OCI-LY7 (cell line): ENCODE measurements around the gene SMIM35. TPM values are rescaled to one million over a fixed set of nuclear protein-coding genes. Genes with fewer than 3 reads are reported as not detected.

ENCODE experiments used
- BruUV-seq: library from RNA; stranded (reverse); fragments of 400-500 nt; replicated peaks from 2 replicates; lab custom pipeline; 2021; lab: Mats Ljungman, UMichigan
- CTCF ChIA-PET: fragments of 300-600 bp; sonication (Branson Sonifier 250); formaldehyde crosslinking; loops from one replicate; lab custom pipeline; 2022; ENCODE audit warnings: antibody characterized with exemption; ENCODE audit not compliant: unreplicated experiment; lab: Charles Lee
- POLR2A ChIA-PET: fragments of 300-600 bp; sonication (Branson Sonifier 250); formaldehyde crosslinking; loops from one replicate; lab custom pipeline; 2022; ENCODE audit warnings: antibody characterized with exemption; lab: Charles Lee
- DNase-seq: peaks from one replicate; pipeline ENCODE4 v3.0.0-alpha.2; 2015; ENCODE audit warnings: low spot score
- H2AFZ ChIP-seq: fragments of 200-600 bp; sonication (generic), shearing (Covaris generic); 2 replicates; pipeline ENCODE4 v1.6.1; 2014; ENCODE audit warnings: mild to moderate bottlenecking, antibody characterized with exemption, low read length, moderate library complexity
- H3K27ac ChIP-seq: fragments of 200-600 bp; sonication (generic); 2 replicates; pipeline ENCODE4 v1.5.1; 2014; ENCODE audit warnings: mixed run types, low read depth, mild to moderate bottlenecking, moderate library complexity, low read length, inconsistent platforms; ENCODE audit not compliant: poor library complexity, severe bottlenecking
- H3K36me3 ChIP-seq: fragments of 200-600 bp; sonication (generic); 2 replicates; pipeline ENCODE4 v1.6.1; 2014; ENCODE audit warnings: mild to moderate bottlenecking, antibody characterized with exemption, low read length, moderate library complexity, mixed read lengths; ENCODE audit not compliant: insufficient read depth
- H3K4me1 ChIP-seq: fragments of 200-600 bp; sonication (generic); 2 replicates; pipeline ENCODE4 v1.5.1; 2014; ENCODE audit warnings: mild to moderate bottlenecking, low read length; ENCODE audit not compliant: insufficient read depth, poor library complexity, severe bottlenecking
- H3K4me2 ChIP-seq: fragments of 200-600 bp; sonication (generic); 2 replicates; pipeline ENCODE4 v1.6.1; 2014; ENCODE audit warnings: mild to moderate bottlenecking, low read length
- H3K4me3 ChIP-seq: fragments of 200-600 bp; sonication (generic); 2 replicates; pipeline ENCODE4 v1.5.1; 2014; ENCODE audit warnings: mild to moderate bottlenecking, low read depth, low read length; ENCODE audit not compliant: poor library complexity, severe bottlenecking
- H3K79me2 ChIP-seq: fragments of 200-600 bp; sonication (generic); 2 replicates; pipeline ENCODE4 v1.6.1; 2016; ENCODE audit warnings: low read depth, mild to moderate bottlenecking, low read length, moderate library complexity, mixed read lengths; ENCODE audit not compliant: insufficient read depth
- H3K9me2 ChIP-seq: fragments of 200-600 bp; sonication (generic); 2 replicates; pipeline ENCODE4 v1.6.1; 2016; ENCODE audit warnings: mild to moderate bottlenecking, low read length, mixed read lengths; ENCODE audit not compliant: insufficient read depth
- H3K9me3 ChIP-seq: fragments of 200-600 bp; sonication (generic); 2 replicates; pipeline ENCODE4 v1.6.1; 2014; ENCODE audit warnings: mild to moderate bottlenecking, mixed run types, low read length, mixed read lengths
- H4K20me1 ChIP-seq: fragments of 200-600 bp; sonication (generic); 2 replicates; pipeline ENCODE4 v1.6.1; 2014; ENCODE audit warnings: mild to moderate bottlenecking, antibody characterized with exemption, low read length, moderate library complexity, mixed read lengths; ENCODE audit not compliant: insufficient read depth
- EZH2phosphoT487 ChIP-seq: fragments of 200-600 bp; sonication (generic); IDR thresholded peaks from 2 replicates; pipeline ENCODE4 v1.6.1; 2018; ENCODE audit warnings: low read depth, borderline replicate concordance, mild to moderate bottlenecking, mixed run types, antibody characterized with exemption, low read length, moderate library complexity, mixed read lengths
- intact Hi-C: fragments of 100-400 bp; cut with micrococcal nuclease; formaldehyde crosslinking; loops from one replicate; pipeline ENCODE4 v1.10.0; 2022; ENCODE audit not compliant: unreplicated experiment
- total RNA-seq, 2 experiments: library from RNA; depleted of rRNA in 1 of 2; stranded (reverse); fragments of >200 nt in 1 of 2; shearing (Covaris generic) in 1 of 2; gene quantifications; 2 replicates each; pipeline ENCODE4 v1.2.3, GENCODE V29; 2014 to 2022
- TF ChIP-seq, protein P1 (sequence below): fragments of 200-600 bp; sonication (generic); conservative IDR thresholded peaks from 2 replicates; pipeline ENCODE4 v1.5.1; 2014; ENCODE audit warnings: mild to moderate bottlenecking, antibody characterized with exemption, low read length, moderate library complexity, mixed read lengths

The SMIM35 gene
- total RNA-seq, 2 experiments from 2014 or later = 0.06 to 0.67 TPM

DNA sequence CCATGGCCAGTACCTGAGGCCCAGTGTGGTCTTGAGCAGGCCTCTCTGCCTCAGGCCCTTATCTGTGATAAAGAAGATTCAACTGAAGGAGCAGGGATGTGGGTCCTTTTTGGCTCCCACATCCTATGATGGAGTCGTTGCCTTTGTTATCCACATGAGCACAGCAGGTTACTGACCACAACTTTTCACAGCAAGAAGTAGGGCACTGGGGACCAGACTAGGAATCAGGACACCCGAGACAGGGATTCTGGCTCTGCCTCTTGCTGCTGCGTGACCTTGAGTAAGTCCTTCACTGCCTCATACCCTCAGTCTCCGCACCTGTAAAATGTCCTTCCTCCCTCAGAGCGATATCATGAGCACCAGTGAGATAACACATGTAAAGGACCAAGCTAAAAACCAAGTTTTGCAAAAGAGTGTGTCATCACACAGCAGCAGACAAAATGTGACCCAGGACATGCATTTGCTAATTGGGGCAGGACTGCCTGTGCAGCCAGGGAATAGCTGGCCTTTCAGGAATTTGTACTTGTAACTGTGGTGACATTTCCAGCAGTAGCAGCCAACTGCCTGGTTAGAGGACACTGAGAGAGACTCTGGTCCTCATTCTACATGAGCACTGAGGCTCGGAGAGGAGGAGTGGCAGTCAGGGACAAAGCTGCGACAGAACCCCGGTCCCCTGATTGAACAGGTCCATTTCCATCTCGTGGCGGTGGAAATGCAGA lies 13.2 kb upstream of the SMIM35 start:
- ChIA-PET CTCF (interaction anchor here (0.6 kb wide), 1 partner anchor 585 kb away, joined by 3 read pairs; no protein-coding TSS in a partner anchor), POLR2A (no interaction called here)
- Histone ChIP-seq H2AFZ (no peak overlapping the region), H4K20me1 (no peaks in the 10 kb centered on the region), H3K4me1 (no peaks in the 10 kb centered on the region), H3K4me2 (no peak overlapping the region), H3K79me2 (no peaks in the 10 kb centered on the region), H3K4me3 (no peak overlapping the region), H3K27ac (no peak overlapping the region), H3K36me3 (no peaks in the 10 kb centered on the region), H3K9me2 (no peaks in the 10 kb centered on the region), H3K9me3 (no peaks in the 10 kb centered on the region)
- DNase-seq = no peak
- TF ChIP-seq, protein P1, sequence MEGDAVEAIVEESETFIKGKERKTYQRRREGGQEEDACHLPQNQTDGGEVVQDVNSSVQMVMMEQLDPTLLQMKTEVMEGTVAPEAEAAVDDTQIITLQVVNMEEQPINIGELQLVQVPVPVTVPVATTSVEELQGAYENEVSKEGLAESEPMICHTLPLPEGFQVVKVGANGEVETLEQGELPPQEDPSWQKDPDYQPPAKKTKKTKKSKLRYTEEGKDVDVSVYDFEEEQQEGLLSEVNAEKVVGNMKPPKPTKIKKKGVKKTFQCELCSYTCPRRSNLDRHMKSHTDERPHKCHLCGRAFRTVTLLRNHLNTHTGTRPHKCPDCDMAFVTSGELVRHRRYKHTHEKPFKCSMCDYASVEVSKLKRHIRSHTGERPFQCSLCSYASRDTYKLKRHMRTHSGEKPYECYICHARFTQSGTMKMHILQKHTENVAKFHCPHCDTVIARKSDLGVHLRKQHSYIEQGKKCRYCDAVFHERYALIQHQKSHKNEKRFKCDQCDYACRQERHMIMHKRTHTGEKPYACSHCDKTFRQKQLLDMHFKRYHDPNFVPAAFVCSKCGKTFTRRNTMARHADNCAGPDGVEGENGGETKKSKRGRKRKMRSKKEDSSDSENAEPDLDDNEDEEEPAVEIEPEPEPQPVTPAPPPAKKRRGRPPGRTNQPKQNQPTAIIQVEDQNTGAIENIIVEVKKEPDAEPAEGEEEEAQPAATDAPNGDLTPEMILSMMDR = no peak
- intact Hi-C loops = no loop called here
- no TSS peak for BruUV-seq

DNA sequence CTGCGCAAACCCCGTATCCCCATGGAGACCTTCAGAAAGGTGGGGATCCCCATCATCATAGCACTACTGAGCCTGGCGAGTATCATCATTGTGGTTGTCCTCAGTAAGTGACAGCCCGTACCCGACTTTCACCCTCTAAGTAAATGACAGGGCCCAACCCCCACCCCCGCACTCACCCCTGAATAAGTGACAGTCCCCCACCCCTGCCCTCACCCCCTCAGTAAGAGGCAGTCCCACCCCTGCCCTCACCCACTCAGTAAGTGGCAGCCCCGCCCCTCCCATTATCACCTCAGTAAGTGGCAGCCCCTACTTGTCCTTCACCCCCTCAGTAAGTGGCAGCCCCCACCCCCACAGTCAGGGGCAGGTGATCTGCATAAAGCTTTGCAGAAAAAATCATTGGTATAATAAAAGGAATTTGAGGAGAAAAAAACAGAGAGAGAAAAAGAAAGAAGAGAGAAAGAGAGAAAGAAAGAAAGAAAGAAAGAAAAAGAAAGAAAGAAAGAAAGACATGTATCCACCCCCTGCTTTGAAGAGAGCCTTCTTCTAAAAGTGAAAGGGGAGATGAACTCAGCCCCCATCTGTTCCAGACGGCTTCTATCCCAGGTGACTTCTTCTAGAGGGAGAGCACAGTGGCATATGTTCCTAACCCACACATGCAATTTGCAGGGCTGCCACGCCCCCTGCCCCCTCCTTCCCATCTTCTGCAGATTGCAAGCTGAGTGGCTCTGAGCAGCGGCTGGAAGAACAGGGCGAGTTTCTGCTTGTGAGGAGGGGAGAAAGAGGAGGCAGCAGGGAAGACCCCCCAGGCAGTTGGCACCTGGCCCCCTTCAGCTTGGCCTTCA lies 12.5 kb upstream of the SMIM35 start:
- H3K9me2 ChIP-seq = no peaks in the 10 kb centered on the region
- H3K4me2 ChIP-seq = no peak overlapping the region
- TF ChIP-seq EZH2phosphoT487 = no peak
- TF ChIP-seq, protein P1 = no peak
- H2AFZ ChIP-seq = no peak overlapping the region
- intact Hi-C loops = no loop called here
- H3K79me2 ChIP-seq = no peaks in the 10 kb centered on the region
- BruUV-seq = no TSS peak
- ChIA-PET CTCF (interaction anchor here (0.6 kb wide), 1 partner anchor 585 kb away, joined by 3 read pairs; no protein-coding TSS in a partner anchor), POLR2A (no interaction called here)
- H3K4me3 ChIP-seq = no peak overlapping the region
- no peak overlapping the region for H3K27ac ChIP-seq
- no peaks in the 10 kb centered on the region for H3K9me3 ChIP-seq
- no peak for DNase-seq
- H3K36me3 ChIP-seq = no peaks in the 10 kb centered on the region
- H4K20me1 ChIP-seq = no peaks in the 10 kb centered on the region
- no peaks in the 10 kb centered on the region for H3K4me1 ChIP-seq

DNA sequence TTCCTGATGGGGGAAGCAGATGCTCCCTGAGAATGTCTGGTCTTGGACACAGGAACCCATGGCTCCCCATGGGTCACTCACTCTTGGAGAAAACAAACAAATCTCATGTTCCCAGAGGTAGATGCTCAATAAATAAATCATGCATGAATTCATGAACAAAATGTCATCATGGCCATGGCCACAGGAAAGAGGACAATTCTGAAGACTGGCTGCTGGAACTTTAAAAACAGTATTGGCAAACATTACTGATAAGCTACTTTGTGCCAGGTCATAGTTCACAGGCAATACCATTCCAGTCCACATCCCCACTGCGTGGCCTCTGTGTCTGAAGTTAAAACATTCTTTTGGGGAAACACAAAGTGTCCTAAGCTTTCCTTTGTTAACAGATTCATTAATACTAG lies 9.2 kb upstream of the SMIM35 start:
- POLR2A ChIA-PET = no interaction called here
- no peaks in the 10 kb centered on the region for H3K9me3 ChIP-seq
- no peaks in the 10 kb centered on the region for H3K4me1 ChIP-seq
- H3K9me2 ChIP-seq = no peaks in the 10 kb centered on the region
- no peak overlapping the region for H2AFZ ChIP-seq
- H3K4me2 ChIP-seq = no peak overlapping the region
- no TSS peak for BruUV-seq
- intact Hi-C loops = no loop called here
- CTCF ChIA-PET = no interaction called here
- no peaks in the 10 kb centered on the region for H3K36me3 ChIP-seq
- H3K79me2 ChIP-seq = no peaks in the 10 kb centered on the region
- DNase-seq = no peak
- H4K20me1 ChIP-seq = no peaks in the 10 kb centered on the region
- TF ChIP-seq, protein P1 = no peak
- TF ChIP-seq EZH2phosphoT487 = no peak
- H3K4me3 ChIP-seq = no peak overlapping the region
- H3K27ac ChIP-seq = no peak overlapping the region
